Measurements from ENCODE around the gene SURF4. TPM values are rescaled to one million over a fixed set of nuclear protein-coding genes. Genes with fewer than 3 reads are reported as not detected.
A peak's percentile ranks its signal among the peaks of the same experiment; 100 is the strongest.
"Not testable (repeated sequence)": the region's sequence is repeated elsewhere in the genome, so short reads cannot be mapped to it uniquely, and the experiment has no call there.

Gene SURF4
- total RNA-seq, 2 donors from 2014 or later, result 315 to 380 TPM

DNA sequence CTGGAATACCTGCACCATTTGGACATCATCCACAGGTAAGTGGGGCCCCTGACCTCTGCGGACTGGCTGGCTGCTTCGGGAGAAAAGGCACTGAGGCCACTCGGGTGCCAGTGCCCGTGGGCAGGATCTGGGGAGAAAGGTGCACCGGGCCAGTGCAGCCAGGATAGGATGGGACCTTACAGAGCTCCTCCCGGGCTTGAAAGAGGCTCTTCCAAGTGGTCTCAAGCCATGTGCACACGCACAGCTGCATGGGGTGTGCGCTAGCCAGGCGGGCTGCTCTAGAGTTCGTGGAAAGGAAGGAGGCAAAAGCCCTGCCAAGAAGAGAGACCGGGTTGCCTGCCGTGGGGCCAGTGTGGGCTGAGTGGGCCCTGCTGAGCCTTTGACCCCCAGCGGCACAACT lies 13.7 kb upstream of the SURF4 start:
- Mint-ChIP-seq H3K9me3 (no peaks in the 10 kb centered on the region), H3K4me1 (no peaks in the 10 kb centered on the region), H3K36me3 (ENCODE audit: low read depth) (no peaks in the 10 kb centered on the region), H3K4me3 (no peak overlapping the region), H3K27me3 (peaks cover 6% of the 10 kb centered on the region), H3K27ac (no peak overlapping the region)
- no peak for ATAC-seq (replicated peaks)

GRCh38 chr9:133389025-133389557 lies 13.2 kb upstream of the SURF4 start:
- H3K36me3 Mint-ChIP-seq (ENCODE audit: low read depth), result no peaks in the 10 kb centered on the region
- H3K27me3 Mint-ChIP-seq, result peaks cover 6% of the 10 kb centered on the region
- H3K9me3 Mint-ChIP-seq, result no peaks in the 10 kb centered on the region
- ATAC-seq (replicated peaks), result no peak
- H3K27ac Mint-ChIP-seq, result no peak overlapping the region
- no peaks in the 10 kb centered on the region for H3K4me1 Mint-ChIP-seq
- H3K4me3 Mint-ChIP-seq, result no peak overlapping the region

GRCh38 chr9:133387680-133388079 lies 11.8 kb upstream of the SURF4 start:
- H3K27me3 Mint-ChIP-seq, result peaks cover 6% of the 10 kb centered on the region
- no peak overlapping the region for H3K4me3 Mint-ChIP-seq
- ATAC-seq (replicated peaks), result no peak
- no peaks in the 10 kb centered on the region for H3K36me3 Mint-ChIP-seq (ENCODE audit: low read depth)
- H3K4me1 Mint-ChIP-seq, result no peaks in the 10 kb centered on the region
- H3K27ac Mint-ChIP-seq, result no peak overlapping the region
- no peaks in the 10 kb centered on the region for H3K9me3 Mint-ChIP-seq

GRCh38 chr9:133386338-133386737 lies 10.5 kb upstream of the SURF4 start:
- Mint-ChIP-seq H3K27ac (no peak overlapping the region), H3K36me3 (ENCODE audit: low read depth) (no peaks in the 10 kb centered on the region), H3K27me3 (peaks cover 6% of the 10 kb centered on the region), H3K9me3 (no peaks in the 10 kb centered on the region), H3K4me3 (no peak overlapping the region), H3K4me1 (no peaks in the 10 kb centered on the region)
- no peak for ATAC-seq (replicated peaks)

- Mint-ChIP-seq H3K9me3 (no peaks in the 10 kb centered on the region), H3K4me1 (no peaks in the 10 kb centered on the region), H3K27ac (no peak overlapping the region), H3K27me3 (peaks cover 3% of the 10 kb centered on the region), H3K36me3 (ENCODE audit: low read depth) (no peaks in the 10 kb centered on the region), H3K4me3 (no peak overlapping the region)
- no peak for ATAC-seq (replicated peaks)
These were observed 9.6 kb upstream of the SURF4 start for GRCh38 chr9:133385452-133385851.

- Mint-ChIP-seq H3K4me1 (no peaks in the 10 kb centered on the region), H3K27ac (no peak overlapping the region), H3K27me3 (peaks cover 2% of the 10 kb centered on the region), H3K9me3 (no peaks in the 10 kb centered on the region), H3K4me3 (no peak overlapping the region), H3K36me3 (ENCODE audit: low read depth) (no peaks in the 10 kb centered on the region)
- no peak for ATAC-seq (replicated peaks)
These were observed 9.0 kb upstream of the SURF4 start for GRCh38 chr9:133384736-133385321.

DNA sequence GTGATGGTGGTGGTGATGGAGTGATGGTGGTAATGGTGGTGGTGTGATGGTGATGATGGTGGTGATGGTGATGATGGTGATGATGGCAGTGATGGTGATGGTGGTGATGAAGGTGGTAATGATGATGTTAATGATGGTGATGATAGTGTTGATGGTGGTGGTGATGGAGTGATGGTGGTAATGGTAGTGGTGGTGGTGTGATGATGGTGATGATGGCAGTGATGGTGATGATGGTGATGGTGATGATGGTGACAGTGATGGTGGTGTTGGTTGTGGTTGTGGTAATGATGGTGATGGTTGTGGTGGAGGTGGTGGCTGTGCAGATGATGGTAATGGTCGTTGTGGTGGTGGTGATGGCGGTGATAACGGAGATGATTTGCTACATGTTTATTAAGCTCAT lies 7.6 kb upstream of the SURF4 start:
- no peak for ATAC-seq (replicated peaks)
- Mint-ChIP-seq H3K27ac (no peak overlapping the region), H3K9me3 (no peaks in the 10 kb centered on the region), H3K4me3 (no peak overlapping the region), H3K36me3 (ENCODE audit: low read depth) (no peaks in the 10 kb centered on the region), H3K27me3 (no peaks in the 10 kb centered on the region), H3K4me1 (no peaks in the 10 kb centered on the region)

DNA sequence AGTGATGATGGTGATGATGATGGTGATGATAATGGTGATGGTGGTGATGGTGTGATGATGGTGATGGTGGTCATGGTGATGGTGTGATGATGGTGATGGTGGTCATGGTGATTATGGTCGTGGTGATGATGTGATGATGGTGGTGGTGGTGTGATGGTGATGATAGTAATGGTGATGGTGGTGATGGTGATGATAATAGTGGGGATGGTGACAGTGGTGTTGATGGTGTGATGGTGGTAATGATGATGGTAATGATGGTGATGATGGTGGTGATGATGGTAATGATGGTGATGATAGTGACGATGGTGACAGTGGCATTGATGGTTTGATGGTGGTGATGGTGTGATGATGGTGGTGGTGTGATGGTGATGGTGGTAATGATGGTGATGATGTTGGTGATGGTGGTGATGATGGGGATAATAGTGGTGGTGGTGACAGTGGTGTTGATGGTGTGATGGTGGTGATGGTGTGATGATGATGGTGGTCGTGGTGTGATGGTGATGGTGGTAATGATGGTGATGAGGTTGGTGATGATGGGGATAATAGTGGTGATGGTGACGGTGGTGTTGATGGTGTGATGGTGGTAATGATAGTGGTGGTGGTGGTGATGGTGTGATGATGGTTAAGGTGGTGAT lies 6.8 kb upstream of the SURF4 start:
- no peaks in the 10 kb centered on the region for H3K4me1 Mint-ChIP-seq
- H3K27ac Mint-ChIP-seq, result no peak overlapping the region
- H3K36me3 Mint-ChIP-seq (ENCODE audit: low read depth), result no peaks in the 10 kb centered on the region
- no peaks in the 10 kb centered on the region for H3K9me3 Mint-ChIP-seq
- no peak for ATAC-seq (replicated peaks)
- no peak overlapping the region for H3K4me3 Mint-ChIP-seq
- H3K27me3 Mint-ChIP-seq, result no peaks in the 10 kb centered on the region

DNA sequence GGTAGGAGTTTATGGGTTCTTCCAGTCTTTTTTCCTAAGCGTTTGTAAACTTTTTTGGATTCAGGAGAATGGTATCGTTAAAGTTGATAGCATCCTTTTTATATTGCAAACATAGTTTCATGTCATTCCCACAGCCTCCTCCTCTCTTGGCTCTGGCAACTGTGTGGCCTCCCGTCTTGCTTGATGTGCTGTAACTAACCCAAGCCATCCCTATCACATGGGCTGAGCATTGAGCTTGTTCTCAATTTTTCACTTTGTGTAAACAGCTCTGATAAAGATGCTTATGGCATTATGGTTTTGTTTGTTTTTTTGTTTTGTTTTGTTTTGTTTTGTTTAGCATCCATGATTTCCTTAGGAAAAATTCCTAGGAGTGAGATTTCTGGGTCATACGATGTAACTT lies 4.9 kb upstream of the SURF4 start:
- Mint-ChIP-seq H3K27ac (no peak overlapping the region), H3K9me3 (no peaks in the 10 kb centered on the region), H3K4me1 (no peaks in the 10 kb centered on the region), H3K4me3 (no peak overlapping the region), H3K36me3 (ENCODE audit: low read depth) (no peaks in the 10 kb centered on the region), H3K27me3 (no peaks in the 10 kb centered on the region)
- ATAC-seq (replicated peaks), result no peak

- Mint-ChIP-seq H3K27me3 (no peaks in the 10 kb centered on the region), H3K9me3 (no peaks in the 10 kb centered on the region), H3K4me1 (no peaks in the 10 kb centered on the region), H3K36me3 (ENCODE audit: low read depth) (peaks cover 10% of the 10 kb centered on the region), H3K27ac (no peak overlapping the region), H3K4me3 (no peak overlapping the region)
- ATAC-seq (replicated peaks), result no peak
These were observed 3.6 kb upstream of the SURF4 start for GRCh38 chr9:133379153-133380086.

- no peak for ATAC-seq (replicated peaks)
- H3K4me1 Mint-ChIP-seq, result no peaks in the 10 kb centered on the region
- H3K9me3 Mint-ChIP-seq, result no peaks in the 10 kb centered on the region
- H3K36me3 Mint-ChIP-seq (ENCODE audit: low read depth), result peaks cover 19% of the 10 kb centered on the region
- no peak overlapping the region for H3K4me3 Mint-ChIP-seq
- H3K27me3 Mint-ChIP-seq, result no peaks in the 10 kb centered on the region
- no peak overlapping the region for H3K27ac Mint-ChIP-seq
These were observed 2.6 kb upstream of the SURF4 start for GRCh38 chr9:133378408-133378962.

DNA sequence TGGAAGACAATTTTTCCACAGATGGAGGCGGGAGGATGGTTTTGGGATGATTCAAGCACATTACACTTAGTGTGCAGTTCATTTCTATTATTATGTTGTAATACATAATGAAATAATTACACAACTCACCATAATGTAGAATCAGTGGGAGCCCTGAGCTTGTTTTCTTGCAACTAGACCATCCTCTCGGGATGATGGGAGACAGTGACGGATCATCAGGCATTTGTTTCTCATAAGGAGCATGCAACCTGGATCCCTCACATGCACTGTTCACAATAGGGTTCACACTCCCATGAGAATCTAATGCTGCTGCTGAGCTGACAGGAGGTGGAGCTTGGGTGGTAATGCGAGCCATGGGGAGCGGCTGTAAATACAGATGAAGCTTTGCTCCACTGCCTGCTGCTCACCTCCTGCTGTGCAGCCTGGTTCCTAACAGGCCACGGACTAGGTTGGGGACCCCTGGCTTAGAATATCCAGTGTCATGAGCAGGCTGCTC lies 1.9 kb upstream of the SURF4 start:
- Mint-ChIP-seq H3K4me3 (no peak overlapping the region), H3K4me1 (peaks cover 2% of the 10 kb centered on the region), H3K27me3 (no peaks in the 10 kb centered on the region), H3K36me3 (ENCODE audit: low read depth) (peaks cover 26% of the 10 kb centered on the region), H3K9me3 (no peaks in the 10 kb centered on the region), H3K27ac (no peak overlapping the region)
- no peak for ATAC-seq (replicated peaks)

DNA sequence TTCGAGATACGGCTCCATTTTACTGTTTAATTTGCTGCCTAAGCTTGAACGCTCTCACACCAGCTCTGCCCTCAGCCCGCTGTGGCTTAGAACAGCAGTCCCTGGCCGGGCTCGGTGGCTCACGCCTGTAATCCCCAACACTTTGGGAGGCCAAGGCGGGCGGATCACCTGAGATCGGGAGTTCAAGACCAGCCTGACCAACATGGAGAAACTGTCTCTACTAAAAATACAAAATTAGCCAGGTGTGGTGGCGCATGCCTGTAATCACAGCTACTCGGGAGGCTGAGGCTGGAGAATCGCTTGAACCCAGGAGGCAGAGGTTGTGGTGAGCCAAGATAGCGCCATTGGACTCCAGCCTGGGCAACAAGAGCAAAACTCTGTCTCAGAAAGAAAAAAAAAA lies 1.4 kb upstream of the SURF4 start:
- H3K4me3 Mint-ChIP-seq, result peak overlapping the region; percentile 31
- H3K27ac Mint-ChIP-seq; ATAC-seq (replicated peaks); H3K9me3 Mint-ChIP-seq; H3K4me1 Mint-ChIP-seq; H3K27me3 Mint-ChIP-seq: not testable (repeated sequence)
- peaks cover 31% of the 10 kb centered on the region for H3K36me3 Mint-ChIP-seq (ENCODE audit: low read depth)

GRCh38 chr9:133375116-133375723 lies 640 bp downstream of the SURF4 start:
- peak overlapping the region; percentile 94 for H3K4me3 Mint-ChIP-seq
- peak overlapping the region; percentile 92 for H3K27ac Mint-ChIP-seq
- H3K27me3 Mint-ChIP-seq, result no peaks in the 10 kb centered on the region
- ATAC-seq (replicated peaks), result no peak
- H3K36me3 Mint-ChIP-seq (ENCODE audit: low read depth), result peaks cover 51% of the 10 kb centered on the region
- no peaks in the 10 kb centered on the region for H3K9me3 Mint-ChIP-seq
- H3K4me1 Mint-ChIP-seq, result peaks cover 20% of the 10 kb centered on the region
